ENCODE results near the gene ADAMTSL1. TPM values are rescaled to one million over a fixed set of nuclear protein-coding genes. Genes with fewer than 3 reads are reported as not detected.
"Not testable (repeated sequence)": the region's sequence is repeated elsewhere in the genome, so short reads cannot be mapped to it uniquely, and the experiment has no call there.

ADAMTSL1 gene
- total and polyA plus RNA-seq, 4 donors: 0.31 to 3.4 (median 1.9) TPM

GRCh38 chr9:18928711-18929110 lies 454.8 kb downstream of the ADAMTSL1 start:
- H3K9ac ChIP-seq (ENCODE audit: low read depth in 1 of 2, low read length in 2 of 2): no peak overlapping the region
- DNase-seq (ENCODE audit: low spot score): no peak
- H3K9me3 ChIP-seq (ENCODE audit: control insufficient read depth in 4 of 4, low read length in 3 of 4): no peaks in the 10 kb centered on the region
- H3K36me3 ChIP-seq (ENCODE audit: control insufficient read depth in 4 of 4, insufficient read depth in 3 of 4, low read depth in 1 of 4, low read length in 3 of 4): no peaks in the 10 kb centered on the region
- H3K4me1 ChIP-seq (ENCODE audit: control insufficient read depth in 4 of 4, insufficient read depth in 4 of 4, low read length in 3 of 4): no peaks in the 10 kb centered on the region
- TF ChIP-seq, protein P1, sequence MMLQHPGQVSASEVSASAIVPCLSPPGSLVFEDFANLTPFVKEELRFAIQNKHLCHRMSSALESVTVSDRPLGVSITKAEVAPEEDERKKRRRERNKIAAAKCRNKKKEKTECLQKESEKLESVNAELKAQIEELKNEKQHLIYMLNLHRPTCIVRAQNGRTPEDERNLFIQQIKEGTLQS (IDR thresholded peaks at IDR 0.05): no peak
- TF ChIP-seq GABPA (IDR thresholded peaks at IDR 0.05 in 1 of 2, conservative IDR thresholded peaks at IDR 0.05 in 1 of 2) (no peak), FOXA2 (IDR thresholded peaks at IDR 0.05) (no peak), HNF4A (conservative IDR thresholded peaks at IDR 0.05) (no peak), RAD21 (IDR thresholded peaks at IDR 0.05) (no peak), YY1 (IDR thresholded peaks at IDR 0.05) (no peak), TAF1 (conservative IDR thresholded peaks at IDR 0.05) (no peak), FOXA1 (IDR thresholded peaks at IDR 0.05) (no peak), EGR1 (IDR thresholded peaks at IDR 0.05; ENCODE audit: low read depth in 2 of 2) (no peak), CTCF (IDR thresholded peaks at IDR 0.05; ENCODE audit: low read depth, low read length, missing input control) (no peak), JUND (IDR thresholded peaks at IDR 0.05) (no peak), HNF4G (IDR thresholded peaks at IDR 0.05) (no peak), SP1 (IDR thresholded peaks at IDR 0.05) (no peak), REST (IDR thresholded peaks at IDR 0.05) (no peak), RXRA (IDR thresholded peaks at IDR 0.05) (no peak), NR2F2 (IDR thresholded peaks at IDR 0.05) (no peak)
- TF ChIP-seq, protein P2, sequence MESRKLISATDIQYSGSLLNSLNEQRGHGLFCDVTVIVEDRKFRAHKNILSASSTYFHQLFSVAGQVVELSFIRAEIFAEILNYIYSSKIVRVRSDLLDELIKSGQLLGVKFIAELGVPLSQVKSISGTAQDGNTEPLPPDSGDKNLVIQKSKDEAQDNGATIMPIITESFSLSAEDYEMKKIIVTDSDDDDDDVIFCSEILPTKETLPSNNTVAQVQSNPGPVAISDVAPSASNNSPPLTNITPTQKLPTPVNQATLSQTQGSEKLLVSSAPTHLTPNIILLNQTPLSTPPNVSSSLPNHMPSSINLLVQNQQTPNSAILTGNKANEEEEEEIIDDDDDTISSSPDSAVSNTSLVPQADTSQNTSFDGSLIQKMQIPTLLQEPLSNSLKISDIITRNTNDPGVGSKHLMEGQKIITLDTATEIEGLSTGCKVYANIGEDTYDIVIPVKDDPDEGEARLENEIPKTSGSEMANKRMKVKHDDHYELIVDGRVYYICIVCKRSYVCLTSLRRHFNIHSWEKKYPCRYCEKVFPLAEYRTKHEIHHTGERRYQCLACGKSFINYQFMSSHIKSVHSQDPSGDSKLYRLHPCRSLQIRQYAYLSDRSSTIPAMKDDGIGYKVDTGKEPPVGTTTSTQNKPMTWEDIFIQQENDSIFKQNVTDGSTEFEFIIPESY (IDR thresholded peaks at IDR 0.05): no peak
- TF ChIP-seq, protein P3, sequence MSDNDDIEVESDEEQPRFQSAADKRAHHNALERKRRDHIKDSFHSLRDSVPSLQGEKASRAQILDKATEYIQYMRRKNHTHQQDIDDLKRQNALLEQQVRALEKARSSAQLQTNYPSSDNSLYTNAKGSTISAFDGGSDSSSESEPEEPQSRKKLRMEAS (IDR thresholded peaks at IDR 0.05): no peak
- 86% methylated on average over 7 of the region's 7 CpGs for WGBS
- H3K27ac ChIP-seq (ENCODE audit: low read depth in 1 of 2, low read length in 2 of 2): no peak overlapping the region
- no peak overlapping the region for H3K4me3 ChIP-seq (ENCODE audit: low read depth in 1 of 3, low read length in 3 of 3)
- no peaks in the 10 kb centered on the region for H3K27me3 ChIP-seq (ENCODE audit: control insufficient read depth in 4 of 4, insufficient read depth in 4 of 4, low read length in 3 of 4)

DNA sequence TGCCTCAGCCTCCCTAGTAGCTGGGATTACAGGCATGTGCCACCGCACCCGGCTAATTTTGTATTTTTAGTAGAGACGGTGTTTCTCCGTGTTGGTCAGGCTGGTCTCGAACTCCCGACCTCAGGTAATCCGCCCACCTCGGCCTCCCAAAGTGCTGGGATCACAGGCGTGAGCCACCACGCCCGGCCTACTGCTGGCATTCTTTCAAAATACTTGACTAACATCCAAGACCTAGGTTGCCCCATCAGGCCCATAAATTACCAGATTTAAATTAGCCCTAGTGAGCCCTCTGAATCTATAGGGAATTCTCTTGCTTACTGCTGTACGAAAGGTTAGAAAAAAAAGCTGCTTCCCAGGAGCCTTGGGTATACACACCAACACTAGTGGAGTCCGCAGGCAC lies 456.7 kb downstream of the ADAMTSL1 start:
- H3K4me3 ChIP-seq (ENCODE audit: low read depth in 1 of 3, low read length in 3 of 3); H3K4me1 ChIP-seq (ENCODE audit: control insufficient read depth in 4 of 4, insufficient read depth in 4 of 4, low read length in 3 of 4); H3K27me3 ChIP-seq (ENCODE audit: control insufficient read depth in 4 of 4, insufficient read depth in 4 of 4, low read length in 3 of 4); DNase-seq (ENCODE audit: low spot score); H3K27ac ChIP-seq (ENCODE audit: low read depth in 1 of 2, low read length in 2 of 2); H3K9ac ChIP-seq (ENCODE audit: low read depth in 1 of 2, low read length in 2 of 2); H3K9me3 ChIP-seq (ENCODE audit: control insufficient read depth in 4 of 4, low read length in 3 of 4); H3K36me3 ChIP-seq (ENCODE audit: control insufficient read depth in 4 of 4, insufficient read depth in 3 of 4, low read depth in 1 of 4, low read length in 3 of 4): not testable (repeated sequence)
- 84% methylated on average over 13 of the region's 13 CpGs for WGBS
